ENCODE measurements around the gene PTPRD.

DNA sequence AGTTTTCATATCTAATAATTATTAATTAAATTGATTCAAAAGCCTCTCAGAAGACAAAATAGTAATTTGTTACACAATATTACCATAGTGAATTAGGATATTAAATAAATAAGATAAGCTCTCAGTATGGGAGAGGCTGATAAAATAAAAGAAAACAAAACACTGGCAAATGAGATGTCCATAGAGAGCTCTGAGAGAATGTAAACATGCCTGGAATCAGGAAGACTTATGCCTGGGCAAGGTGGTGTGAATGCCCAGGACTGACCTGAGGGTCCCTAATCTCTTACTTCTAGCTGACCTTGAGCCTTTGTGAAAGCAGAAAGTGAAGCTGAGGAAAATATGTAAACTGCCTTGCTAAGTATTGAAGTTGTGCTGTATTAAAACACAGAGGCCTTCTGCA is 616.5 kb downstream of the PTPRD start:
- TF ChIP-seq CTCF (IDR thresholded peaks at IDR 0.05) (no peak), POLR2A (IDR thresholded peaks at IDR 0.05) (no peak)

All from Peyer's patch (tissue), 4 donors.